ENCODE data around the gene ACOXL.

Gene ACOXL

GRCh38 chr2:110860630-110861029, 128.3 kb downstream of the ACOXL start:
- TF ChIP-seq, protein P1, sequence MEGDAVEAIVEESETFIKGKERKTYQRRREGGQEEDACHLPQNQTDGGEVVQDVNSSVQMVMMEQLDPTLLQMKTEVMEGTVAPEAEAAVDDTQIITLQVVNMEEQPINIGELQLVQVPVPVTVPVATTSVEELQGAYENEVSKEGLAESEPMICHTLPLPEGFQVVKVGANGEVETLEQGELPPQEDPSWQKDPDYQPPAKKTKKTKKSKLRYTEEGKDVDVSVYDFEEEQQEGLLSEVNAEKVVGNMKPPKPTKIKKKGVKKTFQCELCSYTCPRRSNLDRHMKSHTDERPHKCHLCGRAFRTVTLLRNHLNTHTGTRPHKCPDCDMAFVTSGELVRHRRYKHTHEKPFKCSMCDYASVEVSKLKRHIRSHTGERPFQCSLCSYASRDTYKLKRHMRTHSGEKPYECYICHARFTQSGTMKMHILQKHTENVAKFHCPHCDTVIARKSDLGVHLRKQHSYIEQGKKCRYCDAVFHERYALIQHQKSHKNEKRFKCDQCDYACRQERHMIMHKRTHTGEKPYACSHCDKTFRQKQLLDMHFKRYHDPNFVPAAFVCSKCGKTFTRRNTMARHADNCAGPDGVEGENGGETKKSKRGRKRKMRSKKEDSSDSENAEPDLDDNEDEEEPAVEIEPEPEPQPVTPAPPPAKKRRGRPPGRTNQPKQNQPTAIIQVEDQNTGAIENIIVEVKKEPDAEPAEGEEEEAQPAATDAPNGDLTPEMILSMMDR (IDR thresholded peaks at IDR 0.05; ENCODE audit: insufficient read depth, low read depth, low read length, missing control alignments) = no peak
- no peak for DNase-seq (ENCODE audit: low read depth)
- H3K4me3 ChIP-seq (ENCODE audit: low read length) = no peak overlapping the region

GRCh38 chr2:110861616-110862260, 129.4 kb downstream of the ACOXL start:
- TF ChIP-seq, protein P1 (IDR thresholded peaks at IDR 0.05; ENCODE audit: insufficient read depth, low read depth, low read length, missing control alignments) = no peak

GRCh38 chr2:110863726-110864125, 131.4 kb downstream of the ACOXL start:
- DNase-seq (ENCODE audit: low read depth) = no peak
- TF ChIP-seq, protein P1 (IDR thresholded peaks at IDR 0.05; ENCODE audit: insufficient read depth, low read depth, low read length, missing control alignments) = no peak
- H3K4me3 ChIP-seq (ENCODE audit: low read length) = no peak overlapping the region

More at GRCh38 chr2:110861616-110862260, 129.4 kb downstream of the ACOXL start:
- no peak overlapping the region for H3K4me3 ChIP-seq (ENCODE audit: low read length)
- no peak for DNase-seq (ENCODE audit: low read depth)

DNA sequence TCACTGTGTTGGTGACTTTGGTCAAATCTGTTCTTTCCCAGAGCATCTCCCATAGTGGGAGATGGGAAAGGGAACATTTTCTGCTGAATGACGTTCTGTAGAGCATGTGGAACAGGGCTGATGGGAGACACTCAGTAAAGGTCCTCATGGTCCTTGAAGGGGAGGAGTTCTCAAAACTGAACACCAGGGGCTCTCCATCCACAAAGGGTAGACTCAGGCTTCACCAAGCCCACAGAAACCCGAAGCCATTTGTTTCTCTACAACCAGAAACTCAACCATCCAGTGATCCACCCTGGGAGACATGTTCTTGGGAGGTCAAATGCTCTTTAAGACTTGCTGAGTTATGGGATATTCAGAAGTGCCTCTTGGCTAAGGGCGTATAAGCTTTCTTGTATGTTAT, 131.8 kb downstream of the ACOXL start:
- no peak for DNase-seq (ENCODE audit: low read depth)
- H3K4me3 ChIP-seq (ENCODE audit: low read length) = no peak overlapping the region
- TF ChIP-seq, protein P1 (IDR thresholded peaks at IDR 0.05; ENCODE audit: insufficient read depth, low read depth, low read length, missing control alignments) = no peak

DNA sequence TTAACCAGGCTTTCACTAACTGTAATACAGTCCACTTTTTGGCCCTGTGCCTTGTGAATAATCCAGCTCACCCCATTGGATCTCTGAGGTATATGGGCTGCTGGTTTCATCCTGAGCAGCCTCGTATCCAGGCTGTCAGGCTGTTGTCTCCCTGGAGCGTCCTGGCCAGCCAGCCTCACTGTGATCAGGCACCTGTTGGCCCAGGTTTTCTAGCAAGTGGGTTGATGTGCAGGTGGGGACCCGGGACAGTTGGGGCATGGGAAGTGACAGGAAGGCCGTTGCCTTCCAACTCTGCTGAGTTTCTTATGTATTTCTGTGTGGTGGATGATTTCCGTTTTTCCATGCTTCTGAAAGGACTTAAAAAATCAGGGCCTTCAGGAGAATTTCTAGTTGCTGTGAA, 132.4 kb downstream of the ACOXL start:
- DNase-seq (ENCODE audit: low read depth) = no peak
- H3K4me3 ChIP-seq (ENCODE audit: low read length) = no peak overlapping the region
- TF ChIP-seq, protein P1 (IDR thresholded peaks at IDR 0.05; ENCODE audit: insufficient read depth, low read depth, low read length, missing control alignments) = no peak

- DNase-seq (ENCODE audit: low read depth) = no peak
- no peak overlapping the region for H3K4me3 ChIP-seq (ENCODE audit: low read length)
Observed at GRCh38 chr2:110865188-110865587, 132.8 kb downstream of the ACOXL start.

More at GRCh38 chr2:110865188-110865587, 132.8 kb downstream of the ACOXL start:
- TF ChIP-seq, protein P1 (IDR thresholded peaks at IDR 0.05; ENCODE audit: insufficient read depth, low read depth, low read length, missing control alignments) = no peak

Data from epithelial cell of esophagus (primary cell).